Hepatocyte (in vitro differentiated cells): ENCODE data around the gene ERCC3. TPM values are rescaled to one million over a fixed set of nuclear protein-coding genes. Genes with fewer than 3 reads are reported as not detected.

ENCODE experiments used
- DNase-seq: peaks from one replicate; pipeline ENCODE4 v3.0.0-alpha.2; 2016; ENCODE audit warnings: low spot score
- H2AFZ ChIP-seq: fragments of 200-600 bp; sonication (generic); 2 replicates; pipeline ENCODE4 v1.6.0; 2016; ENCODE audit warnings: antibody characterized with exemption, mild to moderate bottlenecking
- H3K27ac ChIP-seq: fragments of 200-600 bp; sonication (generic); 2 replicates; pipeline ENCODE4 v1.5.1; 2016; ENCODE audit warnings: mild to moderate bottlenecking
- H3K27me3 ChIP-seq: fragments of 200-600 bp; sonication (generic); 2 replicates; pipeline ENCODE4 v1.6.1; 2016
- H3K36me3 ChIP-seq: fragments of 200-600 bp; sonication (generic); replicated peaks from 2 replicates; pipeline ENCODE4 v1.5.1; 2016; ENCODE audit warnings: low read depth; ENCODE audit not compliant: insufficient read depth
- H3K4me1 ChIP-seq: fragments of 200-600 bp; sonication (generic); 2 replicates; pipeline ENCODE4 v1.5.1; 2016; ENCODE audit warnings: mild to moderate bottlenecking, moderate library complexity; ENCODE audit not compliant: insufficient read depth
- H3K4me2 ChIP-seq: fragments of 200-600 bp; sonication (generic); 2 replicates; pipeline ENCODE4 v1.6.0; 2016
- H3K4me3 ChIP-seq: fragments of 200-600 bp; sonication (generic); 2 replicates; pipeline ENCODE4 v1.5.1; 2016; ENCODE audit warnings: mild to moderate bottlenecking
- H3K79me2 ChIP-seq: fragments of 200-600 bp; sonication (generic); 2 replicates; pipeline ENCODE4 v1.6.0; 2017; ENCODE audit warnings: mild to moderate bottlenecking
- H3K9me2 ChIP-seq: fragments of 200-600 bp; sonication (generic); replicated peaks from 2 replicates; pipeline ENCODE4 v1.6.0; 2017; ENCODE audit warnings: mild to moderate bottlenecking; ENCODE audit not compliant: insufficient read depth
- H3K9me3 ChIP-seq: fragments of 200-600 bp; sonication (generic); 2 replicates; pipeline ENCODE4 v1.5.1; 2016; ENCODE audit warnings: low read depth, mild to moderate bottlenecking
- H4K20me1 ChIP-seq: fragments of 200-600 bp; sonication (generic); 2 replicates; pipeline ENCODE4 v1.6.0; 2016; ENCODE audit warnings: mild to moderate bottlenecking; ENCODE audit not compliant: insufficient read depth, poor library complexity, severe bottlenecking
- CTCF ChIP-seq: fragments of 200-600 bp; sonication (generic); IDR thresholded peaks from 2 replicates; pipeline ENCODE4 v1.5.1; 2016; ENCODE audit warnings: antibody characterized with exemption, mild to moderate bottlenecking; ENCODE audit not compliant: poor library complexity
- EZH2 ChIP-seq: fragments of 200-600 bp; sonication (generic); IDR thresholded peaks from 2 replicates; pipeline ENCODE4 v1.6.1; 2016; ENCODE audit warnings: antibody characterized with exemption, mild to moderate bottlenecking, borderline replicate concordance
- EZH2phosphoT487 ChIP-seq: fragments of 200-600 bp; sonication (generic); IDR thresholded peaks from one replicate; pipeline ENCODE4 v1.6.1; 2018; ENCODE audit warnings: antibody characterized with exemption, mild to moderate bottlenecking, low read depth, moderate library complexity; ENCODE audit not compliant: unreplicated experiment, severe bottlenecking
- WGBS: methylation state at CpG from one replicate; pipeline ENCODE4 v1.1.6; 2016; ENCODE audit warnings: low lambda C conversion rate; ENCODE audit errors: missing lambda C conversion rate; 5-methylcytosine and 5-hydroxymethylcytosine counted together
- polyA plus RNA-seq: library from polyadenylated mRNA; unstranded; fragments of >200 nt; fragmentation: Nextera tagmentation; extraction: Ambion mirVana; gene quantifications from 2 replicates; pipeline ENCODE4 v1.2.1, GENCODE V29; 2016
- total RNA-seq: library from RNA; depleted of rRNA; stranded (reverse); fragments of >200 nt; gene quantifications from 2 replicates; pipeline ENCODE4 v1.2.3, GENCODE V29; 2014

The ERCC3 gene
- total and polyA plus RNA-seq, 2 experiments from 2014 or later = 40.7 to 43.5 TPM

- TF ChIP-seq CTCF = no peak
- TF ChIP-seq EZH2 = no peak
- no peak for TF ChIP-seq EZH2phosphoT487
Observed at GRCh38 chr2:127314193-127314988, 20.4 kb upstream of the ERCC3 start.

GRCh38 chr2:127313406-127313805, 19.5 kb upstream of the ERCC3 start:
- Histone ChIP-seq H2AFZ (no peak overlapping the region), H3K4me2 (no peak overlapping the region), H3K36me3 (no peaks in the 10 kb centered on the region), H3K9me2 (no peaks in the 10 kb centered on the region), H4K20me1 (peaks cover 2% of the 10 kb centered on the region), H3K9me3 (no peaks in the 10 kb centered on the region), H3K79me2 (no peaks in the 10 kb centered on the region), H3K27ac (no peak overlapping the region), H3K4me1 (no peaks in the 10 kb centered on the region), H3K27me3 (no peaks in the 10 kb centered on the region), H3K4me3 (no peak overlapping the region)
- WGBS = 95% methylated on average over 3 of the region's 3 CpGs
- DNase-seq = no peak
- no peak for TF ChIP-seq EZH2phosphoT487

More at GRCh38 chr2:127314193-127314988, 20.4 kb upstream of the ERCC3 start:
- H3K79me2 ChIP-seq = no peaks in the 10 kb centered on the region
- H3K27me3 ChIP-seq = no peaks in the 10 kb centered on the region
- H4K20me1 ChIP-seq = peaks cover 2% of the 10 kb centered on the region
- H3K27ac ChIP-seq = no peak overlapping the region
- no peaks in the 10 kb centered on the region for H3K9me2 ChIP-seq
- no peak overlapping the region for H3K4me3 ChIP-seq
- H3K4me1 ChIP-seq = no peaks in the 10 kb centered on the region
- no peak for DNase-seq
- H2AFZ ChIP-seq = no peak overlapping the region
- H3K36me3 ChIP-seq = no peaks in the 10 kb centered on the region
- no peaks in the 10 kb centered on the region for H3K9me3 ChIP-seq
- 94% methylated on average over 7 of the region's 7 CpGs for WGBS
- no peak overlapping the region for H3K4me2 ChIP-seq

- no peak for TF ChIP-seq EZH2
- TF ChIP-seq CTCF = no peak
- no peak for TF ChIP-seq EZH2phosphoT487
Observed at GRCh38 chr2:127310980-127311379, 17.0 kb upstream of the ERCC3 start.

GRCh38 chr2:127309468-127309867, 15.5 kb upstream of the ERCC3 start:
- WGBS = 99% methylated on average over 4 of the region's 4 CpGs
- no peaks in the 10 kb centered on the region for H3K36me3 ChIP-seq
- no peaks in the 10 kb centered on the region for H3K79me2 ChIP-seq
- TF ChIP-seq EZH2phosphoT487 (no peak), CTCF (no peak), EZH2 (no peak)
- H3K4me1 ChIP-seq = no peaks in the 10 kb centered on the region
- H4K20me1 ChIP-seq = peaks cover 2% of the 10 kb centered on the region
- H3K4me3 ChIP-seq = no peak overlapping the region
- no peak overlapping the region for H3K4me2 ChIP-seq
- no peak overlapping the region for H3K27ac ChIP-seq
- no peak overlapping the region for H2AFZ ChIP-seq
- no peaks in the 10 kb centered on the region for H3K9me3 ChIP-seq
- H3K9me2 ChIP-seq = no peaks in the 10 kb centered on the region
- DNase-seq = no peak
- no peaks in the 10 kb centered on the region for H3K27me3 ChIP-seq

More at GRCh38 chr2:127310980-127311379, 17.0 kb upstream of the ERCC3 start:
- H3K4me1 ChIP-seq = no peaks in the 10 kb centered on the region
- no peaks in the 10 kb centered on the region for H3K79me2 ChIP-seq
- no peaks in the 10 kb centered on the region for H3K27me3 ChIP-seq
- 78% methylated on average over 3 of the region's 3 CpGs for WGBS
- peaks cover 2% of the 10 kb centered on the region for H4K20me1 ChIP-seq
- no peak overlapping the region for H3K4me2 ChIP-seq
- no peak overlapping the region for H3K4me3 ChIP-seq
- H3K36me3 ChIP-seq = no peaks in the 10 kb centered on the region
- H3K9me3 ChIP-seq = no peaks in the 10 kb centered on the region
- DNase-seq = peak; percentile 28
- H2AFZ ChIP-seq = no peak overlapping the region
- no peaks in the 10 kb centered on the region for H3K9me2 ChIP-seq
- no peak overlapping the region for H3K27ac ChIP-seq
